NB4 (cell line): ENCODE results near the gene IL22.

Source experiments
- CTCF ChIP-seq: IDR thresholded peaks from one replicate; pipeline ENCODE4 v1.5.1; 2012; ENCODE audit warnings: low read depth, low read length
- MAX ChIP-seq: IDR thresholded peaks from 2 replicates; pipeline ENCODE4 v1.6.1; 2011; ENCODE audit warnings: low read depth, low read length
- MYC ChIP-seq: IDR thresholded peaks from 2 replicates; pipeline ENCODE4 v1.6.1; 2011; ENCODE audit warnings: low read depth, low read length
- POLR2A ChIP-seq: IDR thresholded peaks from 2 replicates; pipeline ENCODE4 v1.6.1; 2011; ENCODE audit warnings: mild to moderate bottlenecking; ENCODE audit not compliant: insufficient read length; ENCODE audit errors: extremely low read depth

- no peak for TF ChIP-seq CTCF
- TF ChIP-seq MAX: no peak
- no peak for TF ChIP-seq POLR2A
- TF ChIP-seq MYC: no peak
These were observed 22.2 kb downstream of the IL22 start for GRCh38 chr12:68231229-68231628.
